Activated naive CD4-positive, alpha-beta T cell treated with anti-CD3 and anti-CD28 coated beads for 36 hours (primary cell): ENCODE measurements around the gene EEPD1. TPM values are rescaled to one million over a fixed set of nuclear protein-coding genes. Genes with fewer than 3 reads are reported as not detected.
"Not testable (repeated sequence)": the region's sequence is repeated elsewhere in the genome, so short reads cannot be mapped to it uniquely, and the experiment has no call there.

ENCODE experiments used
- CTCF ChIA-PET: fragments of 350-600 bp; sonication (Branson Sonifier 250); formaldehyde crosslinking; loops from one replicate; lab custom pipeline; 2021; ENCODE audit warnings: antibody characterized with exemption; lab: Charles Lee
- DNase-seq: peaks from one replicate; pipeline ENCODE4 v3.0.0-alpha.2; 2020
- H3K27ac Mint-ChIP-seq: one replicate; pipeline ENCODE4 v1.8.0; 2021; ENCODE audit warnings: mild to moderate bottlenecking, mixed read lengths
- H3K27me3 Mint-ChIP-seq: one replicate; pipeline ENCODE4 v1.8.0; 2021; ENCODE audit warnings: low read depth, mixed read lengths
- H3K36me3 Mint-ChIP-seq: one replicate; pipeline ENCODE4 v1.8.0; 2021; ENCODE audit warnings: low read depth, mixed read lengths
- H3K4me1 Mint-ChIP-seq: one replicate; pipeline ENCODE4 v1.8.0; 2021; ENCODE audit warnings: low read depth, mixed read lengths
- H3K4me3 Mint-ChIP-seq: one replicate; pipeline ENCODE4 v1.8.0; 2021; ENCODE audit warnings: mild to moderate bottlenecking, moderate library complexity, mixed read lengths
- H3K9me3 Mint-ChIP-seq: one replicate; pipeline ENCODE4 v1.8.0; 2021; ENCODE audit warnings: mixed read lengths
- intact Hi-C: fragments of 100-400 bp; cut with micrococcal nuclease; formaldehyde crosslinking; loops from one replicate; pipeline ENCODE4 v1.15.1; 2023
- total RNA-seq, 2 experiments: library from RNA; stranded (reverse); gene quantifications; one replicate each; pipeline ENCODE4 v1.2.3, GENCODE V29; 2021

EEPD1 gene
- total RNA-seq, 2 experiments from 2014 or later = 0.49 to 0.50 TPM

- no peaks in the 10 kb centered on the region for H3K27me3 Mint-ChIP-seq
- intact Hi-C loops = no loop called here
- no peak for DNase-seq
- no peaks in the 10 kb centered on the region for H3K36me3 Mint-ChIP-seq
- H3K4me1 Mint-ChIP-seq = no peaks in the 10 kb centered on the region
- H3K4me3 Mint-ChIP-seq = no peak overlapping the region
- CTCF ChIA-PET = no interaction called here
- H3K9me3 Mint-ChIP-seq = no peaks in the 10 kb centered on the region
- no peak overlapping the region for H3K27ac Mint-ChIP-seq
Measured at GRCh38 chr7:36244429-36244828, 91.4 kb downstream of the EEPD1 start.

- no peaks in the 10 kb centered on the region for H3K4me1 Mint-ChIP-seq
- H3K27me3 Mint-ChIP-seq = no peaks in the 10 kb centered on the region
- no peaks in the 10 kb centered on the region for H3K36me3 Mint-ChIP-seq
- H3K27ac Mint-ChIP-seq = no peak overlapping the region
- H3K4me3 Mint-ChIP-seq = no peak overlapping the region
- intact Hi-C loops = no loop called here
- CTCF ChIA-PET = no interaction called here
- no peak for DNase-seq
- no peaks in the 10 kb centered on the region for H3K9me3 Mint-ChIP-seq
Measured at GRCh38 chr7:36245684-36246299, 92.7 kb downstream of the EEPD1 start.

- CTCF ChIA-PET = interaction anchor here (0.6 kb wide), 1 partner anchor 14 kb away, joined by 4 read pairs; no protein-coding TSS in a partner anchor
- intact Hi-C loops = no loop called here
- Mint-ChIP-seq H3K9me3 (peaks cover 8% of the 10 kb centered on the region), H3K36me3 (no peaks in the 10 kb centered on the region), H3K27ac (no peak overlapping the region), H3K27me3 (no peaks in the 10 kb centered on the region), H3K4me3 (no peak overlapping the region), H3K4me1 (no peaks in the 10 kb centered on the region)
- no peak for DNase-seq
Measured at GRCh38 chr7:36249091-36249490, 96.0 kb downstream of the EEPD1 start.

- Mint-ChIP-seq H3K27me3 (no peaks in the 10 kb centered on the region), H3K27ac (no peak overlapping the region), H3K36me3 (peaks cover 2% of the 10 kb centered on the region), H3K4me3 (no peak overlapping the region), H3K4me1 (no peaks in the 10 kb centered on the region), H3K9me3 (peaks cover 31% of the 10 kb centered on the region)
- CTCF ChIA-PET = interaction anchor here (0.7 kb wide), 1 partner anchor 219 kb away, joined by 3 read pairs; no protein-coding TSS in a partner anchor
- no peak for DNase-seq
- intact Hi-C loops = no loop called here
Measured at GRCh38 chr7:36253699-36254098, 100.6 kb downstream of the EEPD1 start.

GRCh38 chr7:36258510-36259259 is 105.6 kb downstream of the EEPD1 start:
- CTCF ChIA-PET, H3K27me3 Mint-ChIP-seq, H3K36me3 Mint-ChIP-seq, intact Hi-C loops, DNase-seq, H3K4me3 Mint-ChIP-seq, H3K27ac Mint-ChIP-seq: not testable (repeated sequence)
- Mint-ChIP-seq H3K4me1 (peaks cover 13% of the 10 kb centered on the region), H3K9me3 (peaks cover 26% of the 10 kb centered on the region)

- intact Hi-C loops = loop anchor here (5.0 kb wide), 1 partner anchor 53 kb away; no protein-coding TSS in a partner anchor
Measured at GRCh38 chr7:36260481-36260880, 107.4 kb downstream of the EEPD1 start.

GRCh38 chr7:36261019-36261754 is 108.1 kb downstream of the EEPD1 start:
- no peak for DNase-seq
- Mint-ChIP-seq H3K27ac (no peak overlapping the region), H3K36me3 (no peaks in the 10 kb centered on the region), H3K4me1 (peaks cover 20% of the 10 kb centered on the region), H3K9me3 (peaks cover 4% of the 10 kb centered on the region), H3K27me3 (no peaks in the 10 kb centered on the region), H3K4me3 (no peak overlapping the region)
- CTCF ChIA-PET = no interaction called here
- intact Hi-C loops = loop anchor here (5.0 kb wide), 1 partner anchor 54 kb away; no protein-coding TSS in a partner anchor

More at GRCh38 chr7:36260481-36260880, 107.4 kb downstream of the EEPD1 start:
- Mint-ChIP-seq H3K9me3 (peaks cover 11% of the 10 kb centered on the region), H3K36me3 (peaks cover 2% of the 10 kb centered on the region), H3K27ac (no peak overlapping the region), H3K4me3 (no peak overlapping the region), H3K27me3 (no peaks in the 10 kb centered on the region), H3K4me1 (peaks cover 17% of the 10 kb centered on the region)
- CTCF ChIA-PET = interaction anchor here (0.6 kb wide), 1 partner anchor 1170 kb away, joined by 3 read pairs; no protein-coding TSS in a partner anchor
- no peak for DNase-seq

GRCh38 chr7:36262309-36263094 is 109.4 kb downstream of the EEPD1 start:
- no peak overlapping the region for H3K27ac Mint-ChIP-seq
- no peaks in the 10 kb centered on the region for H3K36me3 Mint-ChIP-seq
- CTCF ChIA-PET = interaction anchor here (0.6 kb wide), 1 partner anchor 13 kb away, joined by 4 read pairs; no protein-coding TSS in a partner anchor
- no peak for DNase-seq
- intact Hi-C loops = loop anchor here (5.0 kb wide), 1 partner anchor 55 kb away; no protein-coding TSS in a partner anchor
- peaks cover 20% of the 10 kb centered on the region for H3K4me1 Mint-ChIP-seq
- H3K9me3 Mint-ChIP-seq = peaks cover under 1% of the 10 kb centered on the region
- no peaks in the 10 kb centered on the region for H3K27me3 Mint-ChIP-seq
- H3K4me3 Mint-ChIP-seq = no peak overlapping the region

GRCh38 chr7:36263095-36263484 is 110.0 kb downstream of the EEPD1 start:
- Mint-ChIP-seq H3K27ac (no peak overlapping the region), H3K36me3 (no peaks in the 10 kb centered on the region), H3K4me1 (peaks cover 20% of the 10 kb centered on the region)

GRCh38 chr7:36264123-36264801 is 111.2 kb downstream of the EEPD1 start:
- Mint-ChIP-seq H3K9me3 (no peaks in the 10 kb centered on the region), H3K27ac (no peak overlapping the region), H3K27me3 (no peaks in the 10 kb centered on the region), H3K36me3 (no peaks in the 10 kb centered on the region), H3K4me3 (no peak overlapping the region), H3K4me1 (peaks cover 20% of the 10 kb centered on the region)
- CTCF ChIA-PET = no interaction called here
- intact Hi-C loops = loop anchor here (5.0 kb wide), 1 partner anchor 57 kb away; no protein-coding TSS in a partner anchor
- no peak for DNase-seq

More at GRCh38 chr7:36263095-36263484, 110.0 kb downstream of the EEPD1 start:
- Mint-ChIP-seq H3K9me3 (no peaks in the 10 kb centered on the region), H3K4me3 (no peak overlapping the region), H3K27me3 (no peaks in the 10 kb centered on the region)
- intact Hi-C loops = loop anchor here (5.0 kb wide), 1 partner anchor 56 kb away; no protein-coding TSS in a partner anchor
- CTCF ChIA-PET = interaction anchor here (0.6 kb wide), 1 partner anchor 14 kb away, joined by 4 read pairs; no protein-coding TSS in a partner anchor
- no peak for DNase-seq

GRCh38 chr7:36264913-36265516 is 112.0 kb downstream of the EEPD1 start:
- Mint-ChIP-seq H3K9me3 (no peaks in the 10 kb centered on the region), H3K4me1 (peaks cover 20% of the 10 kb centered on the region), H3K36me3 (no peaks in the 10 kb centered on the region), H3K27ac (no peak overlapping the region), H3K4me3 (no peak overlapping the region), H3K27me3 (no peaks in the 10 kb centered on the region)
- DNase-seq = no peak
- intact Hi-C loops = loop anchor here (5.0 kb wide), 1 partner anchor 58 kb away; no protein-coding TSS in a partner anchor
- CTCF ChIA-PET = no interaction called here
